Dedifferentiated amniotic fluid mesenchymal stem cell (primary cell): Measurements from ENCODE around the gene ITK.

ENCODE experiments used
- DNase-seq: peaks from one replicate; pipeline ENCODE4 v3.0.0-alpha.2; 2016; ENCODE audit errors: extremely low spot score

ITK gene

GRCh38 chr5:157247267-157247666, 66.6 kb downstream of the ITK start:
- no peak for DNase-seq

- no peak for DNase-seq
Observed at GRCh38 chr5:157248821-157249470, 68.3 kb downstream of the ITK start.

GRCh38 chr5:157252711-157253465, 72.2 kb downstream of the ITK start:
- DNase-seq, result no peak

GRCh38 chr5:157253547-157253946, 72.9 kb downstream of the ITK start:
- peak; percentile 66 for DNase-seq

- no peak for DNase-seq
Observed at GRCh38 chr5:157258450-157258849, 77.8 kb downstream of the ITK start.

GRCh38 chr5:157259699-157260098, 79.1 kb downstream of the ITK start:
- no peak for DNase-seq

GRCh38 chr5:157263496-157264090, 83.0 kb downstream of the ITK start:
- no peak for DNase-seq

- DNase-seq, result no peak
Observed at GRCh38 chr5:157265714-157266285, 85.2 kb downstream of the ITK start, which contains the start of gene CYFIP2. Gene CYFIP2, plus strand, starts transcription at chr5:157266123. Its CDS starts 19,239 bp downstream, at chr5:157285362.

- DNase-seq, result no peak
Observed at GRCh38 chr5:157266286-157267007, 85.8 kb downstream of the ITK start.

GRCh38 chr5:157267025-157267424, 86.4 kb downstream of the ITK start:
- DNase-seq, result no peak

GRCh38 chr5:157267761-157268480, 87.3 kb downstream of the ITK start:
- no peak for DNase-seq

GRCh38 chr5:157269165-157269671, 88.6 kb downstream of the ITK start:
- DNase-seq, result no peak

- DNase-seq, result no peak
Observed at GRCh38 chr5:157269761-157270272, 89.2 kb downstream of the ITK start.

- no peak for DNase-seq
Observed at GRCh38 chr5:157270771-157271170, 90.1 kb downstream of the ITK start.

- no peak for DNase-seq
Observed at GRCh38 chr5:157271740-157272271, 91.2 kb downstream of the ITK start.

GRCh38 chr5:157273131-157273556, 92.5 kb downstream of the ITK start:
- no peak for DNase-seq

GRCh38 chr5:157275403-157275802, 94.8 kb downstream of the ITK start:
- no peak for DNase-seq

- DNase-seq, result no peak
Observed at GRCh38 chr5:157278319-157279037, 97.8 kb downstream of the ITK start.

GRCh38 chr5:157279605-157280239, 99.1 kb downstream of the ITK start:
- no peak for DNase-seq
